Measurements from ENCODE around the gene ABCG5.

Gene ABCG5

DNA sequence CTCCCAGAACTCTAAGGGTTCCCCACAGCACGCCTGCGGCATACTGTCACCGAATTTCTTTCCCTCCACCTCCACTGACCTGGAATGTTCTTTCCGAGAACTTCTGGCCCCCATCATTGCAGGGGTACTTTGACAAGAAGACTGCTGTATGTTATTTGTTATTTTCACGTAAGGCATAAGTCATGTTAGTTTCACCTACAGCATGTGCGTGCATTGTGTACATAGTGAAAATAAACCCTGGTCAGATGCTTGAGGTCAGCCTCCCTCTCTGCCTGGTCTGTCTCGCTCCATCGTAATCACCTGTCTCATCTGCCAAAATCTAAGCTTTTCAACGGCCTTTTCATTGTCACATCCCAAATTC, 4.2 kb upstream of the ABCG5 start:
- DNase-seq = no peak

DNA sequence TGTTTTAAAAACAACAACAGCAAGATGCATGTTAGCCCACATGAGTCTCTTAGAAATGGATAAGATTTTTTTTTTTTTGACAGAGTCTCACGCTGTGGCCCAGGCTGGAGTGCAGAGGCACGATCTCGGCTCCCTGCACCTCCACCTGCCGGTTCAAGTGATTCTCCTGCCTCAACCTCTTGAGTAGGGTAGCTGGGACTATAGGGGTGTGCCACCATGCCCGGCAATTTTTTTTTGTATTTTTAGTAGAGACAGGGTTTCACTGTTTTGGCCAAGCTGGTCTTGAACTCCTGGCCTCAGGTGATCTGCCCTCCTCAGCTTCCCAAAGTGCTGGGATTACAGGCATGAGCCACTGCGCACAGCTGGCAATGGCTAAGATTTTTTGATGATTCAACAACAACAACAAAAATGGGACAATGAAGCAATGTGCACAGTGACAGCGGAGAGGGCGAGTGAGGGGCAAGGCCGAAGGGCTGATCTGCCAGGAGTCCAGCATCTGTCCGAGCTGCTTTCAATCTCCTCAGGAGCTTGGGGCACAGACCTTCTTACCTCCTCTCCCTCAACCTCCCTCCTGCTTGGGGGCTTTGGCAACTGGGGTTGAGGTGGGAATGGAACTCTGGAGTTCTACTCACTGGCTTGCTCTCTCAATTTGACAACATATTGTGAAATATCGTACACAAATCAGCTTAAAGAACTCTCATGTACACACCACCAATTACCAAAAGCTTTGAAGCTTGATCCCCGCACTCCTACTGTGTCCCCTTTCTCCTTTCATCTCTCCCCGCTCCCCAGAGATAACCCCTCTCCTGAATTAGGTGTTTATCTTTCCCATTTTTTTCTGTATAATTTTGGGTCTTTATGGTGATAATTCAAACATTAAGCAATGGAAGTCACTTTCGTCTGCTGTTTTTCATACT, 3.6 kb upstream of the ABCG5 start:
- no peak for DNase-seq

DNA sequence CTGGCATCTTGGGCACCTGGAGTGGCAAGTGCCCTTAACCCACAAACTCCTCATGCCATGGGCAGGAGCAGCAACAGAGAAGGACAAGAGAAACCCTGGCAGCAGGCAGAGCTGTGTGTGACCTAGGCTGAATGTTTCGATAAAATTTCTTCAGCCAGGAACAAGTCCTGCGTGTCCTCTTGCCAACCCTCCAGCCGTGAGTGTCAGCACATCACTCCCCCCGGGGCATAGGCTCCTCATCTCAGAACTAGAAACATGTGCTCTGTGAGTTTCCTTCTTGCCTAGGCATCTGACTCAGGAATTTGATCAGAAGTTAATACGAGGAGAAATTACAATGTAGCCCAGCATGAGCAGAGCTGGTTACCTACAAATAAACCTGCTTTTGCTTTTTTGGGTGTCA, 2.3 kb upstream of the ABCG5 start:
- no peak for DNase-seq

DNA sequence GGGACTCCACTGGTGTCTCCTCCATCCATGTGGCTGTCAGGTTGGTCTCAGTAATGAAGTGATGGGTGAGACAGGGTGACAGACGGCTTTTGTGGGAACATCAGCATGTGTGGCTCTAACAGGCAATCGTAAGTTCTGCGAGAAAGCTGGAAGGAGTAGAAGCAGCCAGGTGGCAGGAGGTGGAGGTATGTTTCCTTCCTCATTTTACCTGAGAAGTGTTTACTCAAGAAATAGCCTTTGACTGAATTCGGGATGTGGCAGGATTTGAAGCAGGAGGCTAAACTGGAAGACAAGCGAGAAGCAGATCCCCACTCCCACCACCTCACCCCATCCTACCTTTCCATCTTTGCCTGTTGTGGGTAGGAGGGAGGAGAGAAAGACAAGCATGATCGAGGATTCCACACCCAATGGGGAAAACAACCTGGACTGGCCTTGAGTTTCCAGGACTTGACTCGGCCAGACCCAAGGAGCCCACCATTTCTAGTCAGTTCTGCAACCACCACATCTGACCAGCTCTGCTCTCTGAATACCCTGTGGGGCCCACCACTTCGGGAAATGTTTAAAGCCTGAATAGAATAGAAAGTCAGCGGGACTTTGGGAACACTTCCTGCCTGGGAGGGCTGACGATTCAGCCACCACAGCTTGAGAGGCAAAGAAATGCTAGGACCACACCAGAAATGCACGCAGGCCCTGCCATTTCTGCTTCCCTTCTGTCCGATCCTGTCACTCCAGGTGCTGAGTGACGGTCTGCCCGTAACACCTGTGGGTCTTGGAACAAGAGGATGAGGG, 1.3 kb upstream of the ABCG5 start:
- no peak for DNase-seq

DNA sequence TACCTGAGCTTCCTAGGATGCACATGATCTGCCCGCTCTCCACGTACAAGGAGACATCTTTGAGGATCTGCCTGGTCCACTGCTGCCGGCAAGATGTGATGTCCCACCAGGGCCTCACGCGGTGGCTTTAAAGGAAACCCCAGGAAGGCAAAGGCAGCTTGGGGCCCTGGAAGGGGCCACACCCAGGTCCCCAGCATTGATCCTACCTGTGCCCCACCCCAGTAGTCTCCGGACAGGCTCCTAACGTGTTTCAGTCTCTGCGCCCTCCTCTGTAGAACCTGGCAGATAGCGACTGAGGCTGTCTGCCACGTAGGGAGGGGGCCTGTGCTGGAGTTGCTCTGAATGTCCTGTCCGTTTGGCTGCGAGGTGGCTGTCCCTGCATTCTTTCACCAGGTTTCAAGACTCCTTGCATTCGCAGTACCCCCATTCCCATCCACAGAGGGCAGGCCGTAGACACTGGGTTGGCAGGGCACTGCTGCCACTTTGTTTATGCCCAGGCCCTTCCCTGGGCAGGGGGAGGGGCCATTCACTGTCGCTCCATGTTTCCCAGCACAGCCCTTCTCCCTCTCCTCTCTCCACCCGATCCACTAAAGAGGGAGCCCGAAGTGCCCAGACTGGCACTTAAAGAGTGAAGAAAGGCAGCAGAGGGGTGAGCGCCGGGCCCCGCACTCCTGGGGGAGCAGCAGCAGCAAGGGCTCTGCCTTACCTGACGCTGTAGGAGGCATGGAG, 644 bp downstream of the ABCG5 start:
- no peak for DNase-seq

DNA sequence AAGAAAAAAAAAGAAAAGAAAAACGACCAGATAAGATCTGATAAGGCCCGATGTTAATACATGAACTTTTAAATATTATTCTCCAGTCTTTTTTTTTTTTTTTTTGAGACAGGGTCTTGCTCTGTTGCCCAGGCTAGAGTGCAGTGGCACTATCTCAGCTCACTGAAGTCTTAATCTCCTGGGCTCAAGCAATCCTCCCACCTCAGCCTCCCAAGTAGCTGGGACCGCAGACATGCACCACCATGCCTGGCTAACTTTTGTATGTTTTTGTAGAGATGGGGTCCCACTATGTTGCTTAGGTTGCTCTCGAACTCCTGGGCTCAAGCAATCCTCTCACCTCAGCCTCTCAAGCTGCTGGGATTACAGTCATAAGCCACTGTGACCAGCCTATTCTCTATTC, 1.6 kb downstream of the ABCG5 start:
- no peak for DNase-seq

DNA sequence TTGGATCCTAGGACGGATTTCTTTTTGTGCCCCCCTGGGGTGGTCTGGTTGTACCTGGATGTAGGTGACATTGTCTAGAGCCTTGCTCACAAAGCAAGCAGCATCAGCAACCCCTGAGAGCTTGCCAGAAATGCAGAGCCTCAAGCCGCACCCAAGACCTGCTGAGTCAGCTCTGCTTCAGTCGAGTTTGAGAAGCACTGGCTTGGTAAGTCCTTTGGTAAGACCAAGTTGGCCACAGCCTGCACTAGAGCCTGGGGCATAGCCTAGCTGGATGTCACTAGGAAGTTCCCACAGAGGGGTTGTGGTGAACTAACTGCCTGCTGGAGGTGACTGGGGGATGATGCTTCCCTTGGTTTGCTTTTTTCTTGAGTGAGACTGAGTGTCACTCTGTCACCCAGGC, 6.2 kb downstream of the ABCG5 start:
- no peak for DNase-seq

DNA sequence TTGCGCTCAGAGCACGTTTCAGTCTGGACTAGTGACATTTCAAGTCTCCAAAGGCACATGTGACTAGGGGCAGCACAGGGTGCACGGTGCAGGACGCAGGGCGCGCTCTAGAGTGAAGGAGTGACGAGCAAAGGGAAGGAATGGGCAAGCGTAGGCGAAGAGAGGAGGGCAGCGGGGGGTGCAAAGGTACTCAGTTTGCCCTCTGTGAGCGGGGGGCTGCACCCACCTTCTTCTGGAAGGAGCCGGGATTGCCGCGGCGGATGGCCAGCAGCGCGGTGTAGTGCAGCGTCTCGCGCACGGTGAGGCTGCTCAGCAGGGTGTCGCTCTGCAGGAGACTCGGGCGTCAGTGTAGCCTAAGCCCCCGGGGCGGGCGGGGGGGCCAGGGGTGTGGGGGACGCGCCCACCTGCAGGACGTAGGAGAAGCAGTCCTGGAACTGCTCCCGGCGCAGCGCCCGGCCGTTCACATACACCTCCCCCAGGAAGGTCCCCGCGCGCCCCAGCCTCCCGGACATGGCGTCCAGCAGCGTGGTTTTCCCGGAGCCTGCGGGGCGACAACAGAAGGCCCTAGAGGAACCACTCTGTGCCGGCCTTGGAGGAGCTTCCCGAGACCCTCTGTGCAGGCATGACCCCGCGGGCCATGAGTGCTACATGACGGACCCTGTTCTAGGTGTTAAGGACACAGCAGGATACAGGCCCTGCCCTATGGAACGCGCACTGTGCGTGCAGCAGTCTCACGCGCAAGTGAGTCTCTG, 6.9 kb downstream of the ABCG5 start:
- peak in 6 of 58 donors; percentile 5 to 66 (median 29) for DNase-seq

DNA sequence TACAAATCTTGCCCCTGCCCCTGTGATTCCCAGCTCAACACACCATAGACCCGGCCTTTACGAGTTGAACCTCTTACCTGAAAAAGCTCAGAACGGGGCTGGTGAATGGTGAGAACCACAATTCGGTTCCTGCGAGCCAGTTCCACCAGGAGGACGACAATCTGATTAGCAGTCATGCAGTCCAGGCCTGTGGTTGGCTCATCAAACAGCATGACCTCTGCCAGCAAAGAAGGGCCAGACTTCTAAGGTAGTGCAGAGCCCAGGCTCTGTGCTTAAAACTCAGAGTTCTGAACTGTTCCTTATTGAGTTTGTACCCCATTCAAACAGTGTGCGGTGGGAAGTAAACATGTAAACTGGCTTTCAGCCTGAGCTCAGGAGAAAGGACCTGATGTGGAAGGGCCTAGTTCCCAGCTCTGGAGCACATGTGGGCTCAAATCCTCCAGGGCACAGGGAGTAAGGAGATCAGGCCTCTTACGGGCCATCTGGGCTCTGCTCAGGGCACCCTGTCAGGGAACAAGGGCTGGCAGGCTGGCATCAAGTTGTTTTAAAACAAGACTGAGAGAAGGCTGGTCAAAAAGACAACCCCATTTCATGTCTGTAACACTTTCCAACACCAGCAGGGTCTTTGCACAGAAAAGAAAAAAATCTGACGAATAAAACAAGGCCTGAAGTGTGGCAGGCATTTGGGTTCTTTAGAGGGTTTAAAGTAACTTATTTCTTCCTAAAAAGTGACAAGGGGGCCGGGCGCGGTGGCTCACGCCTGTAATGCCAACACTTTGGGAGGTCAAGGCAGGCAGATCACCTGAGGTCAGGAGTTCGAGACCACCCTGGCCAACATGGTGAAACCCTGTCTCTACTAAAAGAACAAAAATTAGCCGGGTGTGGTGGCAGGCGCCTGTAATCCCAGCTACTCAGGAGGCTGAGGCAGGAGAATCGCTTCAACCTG, 12.1 kb downstream of the ABCG5 start:
- no peak for DNase-seq

DNA sequence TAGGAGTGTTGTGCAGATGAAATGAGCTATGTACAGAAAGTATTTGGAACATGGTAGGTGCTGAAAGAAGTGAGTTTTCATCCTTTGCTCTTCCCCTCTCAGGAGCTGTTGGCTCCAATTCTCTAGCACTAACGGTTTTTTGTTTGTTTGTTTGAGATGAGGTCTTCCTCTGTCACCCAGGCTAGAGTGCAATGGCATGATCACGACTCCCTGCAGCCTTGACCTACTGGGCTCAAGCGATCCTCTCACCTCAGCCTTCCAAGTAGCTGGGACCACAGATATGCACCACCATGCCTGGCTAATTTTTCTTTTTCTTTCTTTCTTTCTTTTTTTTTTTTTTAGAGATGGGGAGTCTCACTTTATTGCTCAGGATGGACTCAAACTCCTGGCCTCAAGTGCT, 12.8 kb downstream of the ABCG5 start:
- DNase-seq = no peak

DNA sequence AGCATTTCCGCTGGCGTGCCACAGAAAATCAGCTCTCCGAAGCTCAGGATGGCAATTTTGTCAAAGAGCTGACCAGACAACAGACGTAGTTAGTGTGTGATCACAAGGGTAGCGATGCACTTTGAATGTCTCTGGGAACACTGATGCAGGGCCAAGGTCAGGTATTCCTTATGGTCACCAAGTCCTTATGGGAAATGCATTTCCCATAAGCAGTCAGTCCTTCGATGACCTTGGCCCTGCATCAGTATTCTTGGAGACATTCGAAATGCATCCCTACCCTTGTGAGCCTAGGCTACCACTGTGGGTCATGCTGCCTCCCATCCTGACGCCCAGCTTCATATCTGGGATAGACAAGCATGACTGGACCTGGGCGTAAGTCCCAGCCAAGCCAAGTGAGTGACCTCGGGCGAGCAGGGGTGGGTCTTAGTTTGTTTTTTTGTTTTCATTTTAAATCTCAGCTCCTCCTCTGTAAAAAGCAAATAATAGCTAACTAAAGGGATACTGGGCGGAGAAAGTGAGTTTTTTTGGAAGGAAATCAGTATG, 13.6 kb downstream of the ABCG5 start:
- no peak for DNase-seq

DNA sequence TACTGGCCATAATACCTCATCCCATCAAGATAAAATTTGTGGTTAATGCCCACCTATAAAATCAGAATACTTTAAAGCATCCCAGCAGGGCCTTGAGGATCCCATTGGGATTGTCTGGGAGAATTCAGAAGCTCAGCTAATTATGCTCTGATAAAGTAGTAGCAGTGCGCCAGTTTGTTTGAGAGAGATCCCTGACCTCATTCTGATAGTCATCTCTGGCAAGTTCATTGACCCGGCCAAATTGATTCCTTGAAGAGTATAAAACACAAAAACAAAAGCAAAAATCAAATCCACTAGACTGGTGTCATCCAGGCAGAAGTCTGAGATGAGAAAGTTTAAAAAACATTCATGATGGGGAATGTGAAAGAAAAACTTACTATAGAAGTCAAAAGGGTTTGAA, 14.1 kb downstream of the ABCG5 start:
- DNase-seq = no peak

DNA sequence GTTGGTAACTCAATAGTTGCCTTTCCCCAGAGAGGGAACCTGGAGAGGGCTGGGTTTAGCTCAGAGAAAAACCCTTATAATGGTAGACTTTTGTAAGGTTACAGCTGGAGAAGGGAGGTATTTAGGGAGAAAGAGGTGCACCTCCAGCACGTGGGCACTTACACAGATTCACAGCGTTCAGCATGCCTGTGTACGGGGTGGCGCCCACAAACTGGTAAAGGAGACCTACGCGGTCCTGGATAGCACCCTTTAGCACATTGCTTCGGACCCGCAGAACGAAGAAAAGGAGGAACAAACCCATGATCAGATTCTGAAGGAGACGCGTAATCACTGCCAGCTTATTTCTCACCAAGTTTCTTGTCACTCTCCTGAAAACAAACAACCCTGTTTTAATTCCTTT, 14.9 kb downstream of the ABCG5 start:
- DNase-seq = no peak

DNA sequence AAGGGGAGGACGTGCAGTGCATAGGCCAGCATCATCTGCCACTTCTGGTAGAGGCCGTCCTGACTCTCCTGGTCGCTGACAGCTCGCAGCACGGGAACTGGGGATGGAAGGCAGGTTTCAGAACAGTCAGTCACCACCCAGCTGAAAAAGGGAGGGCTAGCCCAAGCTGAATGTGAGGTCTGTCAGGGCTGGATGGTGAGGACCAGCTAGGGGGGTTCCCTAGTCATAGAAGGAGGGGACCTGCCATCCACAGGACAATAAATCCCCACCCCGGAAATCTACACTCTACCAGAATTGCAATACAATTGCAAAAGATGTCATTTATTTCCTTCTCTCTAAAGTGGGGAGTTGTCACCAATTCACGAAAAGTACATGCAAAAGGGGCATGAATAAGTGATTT, 15.8 kb downstream of the ABCG5 start:
- no peak for DNase-seq

DNA sequence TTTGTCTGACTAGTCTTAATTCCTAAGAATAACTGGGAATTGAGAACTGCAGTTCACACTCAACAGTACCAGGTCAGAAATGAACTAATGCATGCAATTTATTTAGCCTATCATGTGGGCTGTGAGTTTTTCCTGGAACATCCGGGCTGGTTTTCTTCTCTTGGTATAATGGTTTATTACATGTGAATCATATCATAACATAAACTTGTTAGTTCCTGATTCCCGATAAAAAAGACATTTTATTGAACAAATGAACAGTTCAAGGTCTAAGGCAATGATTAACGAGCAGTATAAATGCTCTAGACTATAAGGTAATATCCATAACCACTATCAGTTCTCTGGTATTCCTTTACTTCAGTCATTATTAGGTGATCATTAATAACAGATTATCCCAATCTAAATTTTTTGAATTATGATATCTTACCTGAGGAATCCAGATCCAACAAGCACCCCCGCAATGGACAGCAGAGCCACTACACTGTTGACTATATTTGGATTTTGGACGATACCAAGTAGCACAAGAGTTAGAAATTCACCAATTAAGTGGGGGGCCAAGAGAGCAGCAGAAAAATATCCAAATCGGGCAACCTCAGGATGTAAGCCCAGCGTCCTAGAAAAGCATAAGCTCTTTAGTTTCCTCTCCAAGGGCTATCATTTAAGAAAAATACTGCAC, 19.0 kb downstream of the ABCG5 start:
- DNase-seq = no peak

DNA sequence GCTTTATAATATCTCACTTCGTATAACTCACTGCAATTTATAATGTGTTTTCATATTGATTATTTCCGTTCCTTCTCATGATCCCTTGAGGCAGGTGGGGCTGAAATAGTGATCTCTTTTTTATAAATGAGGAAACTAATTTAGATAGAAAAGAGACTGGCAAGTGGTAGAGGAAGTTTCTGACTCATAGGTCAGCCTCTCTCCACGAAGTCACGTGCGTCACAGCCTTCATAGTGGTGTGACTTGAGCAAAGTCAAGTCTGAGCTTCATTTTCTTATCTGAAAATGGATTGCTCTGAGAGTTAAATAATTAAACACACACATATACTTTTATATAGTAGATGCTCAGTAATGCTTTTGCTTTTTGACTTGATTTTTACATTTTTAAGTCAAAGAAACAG, 19.9 kb downstream of the ABCG5 start:
- DNase-seq = no peak

DNA sequence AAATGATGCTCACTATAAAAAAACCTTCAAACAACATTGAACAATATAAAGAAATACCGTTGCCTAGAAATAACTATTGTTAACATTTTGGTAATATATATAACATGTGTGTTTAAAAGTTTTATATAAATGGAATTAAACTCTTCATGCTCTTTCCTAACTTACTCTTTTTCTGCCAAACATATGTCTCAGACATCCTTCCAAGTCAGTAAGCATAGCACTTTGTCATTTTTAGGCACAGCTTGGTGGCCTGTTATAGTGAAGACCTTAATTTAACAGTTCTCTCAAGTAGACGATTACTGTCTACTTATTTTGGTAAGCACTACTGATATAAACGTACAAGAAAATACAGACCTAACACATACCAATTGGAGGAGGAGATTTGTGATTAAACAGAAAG, 23.9 kb downstream of the ABCG5 start:
- DNase-seq = no peak

DNA sequence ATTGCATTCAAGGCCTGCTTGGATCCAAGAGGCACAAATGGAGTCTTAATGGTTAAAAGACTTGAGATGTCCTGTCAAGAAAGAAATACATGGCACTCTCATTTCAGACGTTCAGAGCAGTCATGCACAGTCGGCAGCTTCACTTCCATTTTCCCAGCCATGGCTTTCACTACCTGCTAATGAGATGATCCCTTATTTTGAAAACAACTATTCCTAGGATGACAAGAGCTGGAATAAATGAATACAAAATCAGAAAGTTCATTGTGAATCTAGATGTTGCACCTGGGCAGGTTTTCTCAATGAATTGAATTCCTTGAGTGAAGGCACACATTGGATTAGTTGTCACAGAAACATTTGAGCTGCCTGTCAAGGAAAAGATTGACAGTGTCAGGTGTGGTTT, 25.7 kb downstream of the ABCG5 start:
- DNase-seq = no peak

DNA sequence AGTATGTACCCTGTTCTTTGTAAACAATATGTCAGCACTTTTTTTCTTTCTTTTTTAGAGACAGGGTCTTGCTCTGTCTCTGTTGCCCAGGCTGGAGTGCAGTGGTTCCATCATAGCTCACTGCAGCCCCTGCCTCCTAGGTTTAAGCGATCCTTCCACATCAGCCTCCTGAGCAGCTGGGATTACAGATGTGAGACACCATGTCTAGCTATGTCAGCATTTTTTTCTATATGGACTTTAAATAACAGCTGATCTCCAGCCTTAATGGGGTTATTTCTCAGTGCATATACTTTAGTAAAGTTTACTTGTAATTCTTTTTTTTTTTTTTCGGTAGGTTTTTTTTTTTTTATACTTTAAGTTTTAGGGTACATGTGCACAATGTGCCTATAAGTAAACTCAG, 26.6 kb downstream of the ABCG5 start:
- no peak for DNase-seq

All from anterior cingulate cortex (tissue), 58 donors.